Measurements from ENCODE around the gene TEX53. TPM values are rescaled to one million over a fixed set of nuclear protein-coding genes. Genes with fewer than 3 reads are reported as not detected.
A peak's percentile ranks its signal among the peaks of the same experiment; 100 is the strongest.

TEX53 gene
- total and polyA plus RNA-seq, 10 of the 15 experiments (the other 5 are each of a cell fraction or from before 2014, with no cell fraction given) = not detected

DNA sequence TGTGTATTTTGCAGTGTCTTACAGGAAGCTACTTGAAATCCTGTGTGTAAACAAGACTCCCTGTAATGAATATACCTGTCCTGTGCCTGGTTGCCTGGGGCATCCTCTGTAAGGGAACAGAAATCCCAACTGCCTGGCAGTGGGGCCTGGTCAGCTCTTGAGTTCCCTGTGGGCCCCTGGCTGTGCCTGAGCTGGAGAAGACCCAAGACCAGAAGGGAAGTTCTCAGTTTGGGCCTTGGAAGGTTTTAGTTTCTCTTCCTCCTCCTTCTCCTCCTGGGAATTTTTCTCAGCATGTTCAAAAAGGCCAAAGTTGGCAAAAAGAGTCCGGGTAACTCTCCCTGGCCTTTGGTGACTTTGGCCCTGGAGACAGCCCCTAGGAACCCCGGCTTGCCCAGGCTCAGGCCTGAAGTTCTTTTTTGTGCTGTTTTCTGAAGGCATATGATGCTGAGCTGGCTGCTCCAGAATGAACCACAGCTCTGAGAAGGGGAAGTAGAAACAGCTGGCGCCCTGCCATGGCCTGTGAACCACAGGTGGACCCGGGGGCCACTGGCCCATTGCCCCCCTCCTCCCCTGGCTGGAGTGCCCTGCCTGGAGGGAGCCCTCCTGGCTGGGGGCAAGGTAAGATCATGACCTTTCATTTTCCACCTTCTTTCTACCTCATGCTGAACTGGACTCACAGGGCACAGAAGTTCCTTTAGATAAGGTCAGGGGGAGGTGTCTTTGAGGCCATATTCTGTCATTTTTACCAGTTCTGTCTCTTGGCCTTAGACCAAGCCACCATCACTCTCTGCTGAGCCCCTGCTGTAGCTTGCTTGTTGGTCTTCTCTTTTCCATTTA lies 40.7 kb downstream of the TEX53 start (continued):
- TF ChIP-seq MEF2B (IDR thresholded peaks at IDR 0.05; ENCODE audit: partially characterized antibody, poor library complexity, severe bottlenecking) (peak; percentile 85), SUPT20H (IDR thresholded peaks at IDR 0.05; ENCODE audit: borderline replicate concordance, control insufficient read depth, low read depth, low read length) (no peak), EP300 (IDR thresholded peaks at IDR 0.05; ENCODE audit: borderline replicate concordance in 1 of 2, control insufficient read depth in 1 of 2, low read depth in 2 of 2, low read length in 2 of 2) (0 out of 4 replicates have a peak, but pooled peaks of 1 of the 2 experiments have one; percentile 44), STAT1 (conservative IDR thresholded peaks at IDR 0.05) (no peak), JUNB (IDR thresholded peaks at IDR 0.05) (no peak), NFYB (IDR thresholded peaks at IDR 0.05; ENCODE audit: insufficient read depth, low read depth, low read length) (no peak), SMAD1 (IDR thresholded peaks at IDR 0.05; ENCODE audit: low read depth, partially characterized antibody) (peak; percentile 87), SMC3 (IDR thresholded peaks at IDR 0.05; ENCODE audit: borderline replicate concordance, low read length) (no peak), NR2C2 (IDR thresholded peaks at IDR 0.05; ENCODE audit: borderline replicate concordance, control insufficient read depth, insufficient read length, low read depth) (no peak), POU2F2 (IDR thresholded peaks at IDR 0.05; ENCODE audit: borderline replicate concordance, low read depth, low read length) (no peak), TARDBP (IDR thresholded peaks at IDR 0.05; ENCODE audit: borderline replicate concordance) (no peak), MEF2A (IDR thresholded peaks at IDR 0.05; ENCODE audit: insufficient read depth, low read depth, low read length) (no peak), SRF (IDR thresholded peaks at IDR 0.05; ENCODE audit: low read depth in 2 of 2, low read length in 2 of 2) (no peak), TCF3 (IDR thresholded peaks at IDR 0.05; ENCODE audit: borderline replicate concordance, insufficient read depth, low read depth, low read length) (peak; percentile 90), EED (IDR thresholded peaks at IDR 0.05; ENCODE audit: low read depth) (peak; percentile 71), DPF2 (IDR thresholded peaks at IDR 0.05) (peak; percentile 92), JUND (IDR thresholded peaks at IDR 0.05; ENCODE audit: low read depth, low read length) (no peak), NRF1 (conservative IDR thresholded peaks at IDR 0.05; ENCODE audit: low read depth, low read length) (no peak)
- TF ChIP-seq, protein P1, sequence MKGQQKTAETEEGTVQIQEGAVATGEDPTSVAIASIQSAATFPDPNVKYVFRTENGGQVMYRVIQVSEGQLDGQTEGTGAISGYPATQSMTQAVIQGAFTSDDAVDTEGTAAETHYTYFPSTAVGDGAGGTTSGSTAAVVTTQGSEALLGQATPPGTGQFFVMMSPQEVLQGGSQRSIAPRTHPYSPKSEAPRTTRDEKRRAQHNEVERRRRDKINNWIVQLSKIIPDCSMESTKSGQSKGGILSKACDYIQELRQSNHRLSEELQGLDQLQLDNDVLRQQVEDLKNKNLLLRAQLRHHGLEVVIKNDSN (IDR thresholded peaks at IDR 0.05; ENCODE audit: borderline replicate concordance, extremely low read length, insufficient read depth, low read depth, low read length) = no peak
- TF ChIP-seq, protein P2, sequence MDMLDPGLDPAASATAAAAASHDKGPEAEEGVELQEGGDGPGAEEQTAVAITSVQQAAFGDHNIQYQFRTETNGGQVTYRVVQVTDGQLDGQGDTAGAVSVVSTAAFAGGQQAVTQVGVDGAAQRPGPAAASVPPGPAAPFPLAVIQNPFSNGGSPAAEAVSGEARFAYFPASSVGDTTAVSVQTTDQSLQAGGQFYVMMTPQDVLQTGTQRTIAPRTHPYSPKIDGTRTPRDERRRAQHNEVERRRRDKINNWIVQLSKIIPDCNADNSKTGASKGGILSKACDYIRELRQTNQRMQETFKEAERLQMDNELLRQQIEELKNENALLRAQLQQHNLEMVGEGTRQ (IDR thresholded peaks at IDR 0.05; ENCODE audit: borderline replicate concordance, low read depth, low read length) = no peak
- TF ChIP-seq, protein P3, sequence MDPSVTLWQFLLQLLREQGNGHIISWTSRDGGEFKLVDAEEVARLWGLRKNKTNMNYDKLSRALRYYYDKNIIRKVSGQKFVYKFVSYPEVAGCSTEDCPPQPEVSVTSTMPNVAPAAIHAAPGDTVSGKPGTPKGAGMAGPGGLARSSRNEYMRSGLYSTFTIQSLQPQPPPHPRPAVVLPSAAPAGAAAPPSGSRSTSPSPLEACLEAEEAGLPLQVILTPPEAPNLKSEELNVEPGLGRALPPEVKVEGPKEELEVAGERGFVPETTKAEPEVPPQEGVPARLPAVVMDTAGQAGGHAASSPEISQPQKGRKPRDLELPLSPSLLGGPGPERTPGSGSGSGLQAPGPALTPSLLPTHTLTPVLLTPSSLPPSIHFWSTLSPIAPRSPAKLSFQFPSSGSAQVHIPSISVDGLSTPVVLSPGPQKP (IDR thresholded peaks at IDR 0.05; ENCODE audit: low read depth, low read length) = no peak
- TF ChIP-seq, protein P4, sequence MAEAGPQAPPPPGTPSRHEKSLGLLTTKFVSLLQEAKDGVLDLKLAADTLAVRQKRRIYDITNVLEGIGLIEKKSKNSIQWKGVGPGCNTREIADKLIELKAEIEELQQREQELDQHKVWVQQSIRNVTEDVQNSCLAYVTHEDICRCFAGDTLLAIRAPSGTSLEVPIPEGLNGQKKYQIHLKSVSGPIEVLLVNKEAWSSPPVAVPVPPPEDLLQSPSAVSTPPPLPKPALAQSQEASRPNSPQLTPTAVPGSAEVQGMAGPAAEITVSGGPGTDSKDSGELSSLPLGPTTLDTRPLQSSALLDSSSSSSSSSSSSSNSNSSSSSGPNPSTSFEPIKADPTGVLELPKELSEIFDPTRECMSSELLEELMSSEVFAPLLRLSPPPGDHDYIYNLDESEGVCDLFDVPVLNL (IDR thresholded peaks at IDR 0.05; ENCODE audit: low read depth, low read length) = no peak

All from GM12878 (cell line).